Measurements from ENCODE around the gene DNASE1L3. TPM values are rescaled to one million over a fixed set of nuclear protein-coding genes. Genes with fewer than 3 reads are reported as not detected.

DNASE1L3 gene
- total and polyA plus RNA-seq, 2 donors (not counting 3 experiments of a cell fraction or from before 2014, with no cell fraction given), result 0.95 to 1.3 TPM

GRCh38 chr3:58197588-58197987 is 13.2 kb downstream of the DNASE1L3 start:
- no peaks in the 10 kb centered on the region for H4K20me1 ChIP-seq (replicated peaks; ENCODE audit: control insufficient read depth, extremely low read depth, insufficient read depth, low read length)
- intact Hi-C loops (cut with micrococcal nuclease) (no loop called here), dilution Hi-C loops (cut with MboI; ENCODE audit: extremely low pct_ligation_motif_present, low sequenced_read_pairs) (loop anchor here (10.0 kb wide), 1 partner anchor 107 kb away; the partner anchor contains the start of genes HTD2 and RPP14)
- FAIRE-seq (no peak), DNase-seq (ENCODE audit: low read depth, low spot score) (no peak)
- no peaks in the 10 kb centered on the region for H3K79me2 ChIP-seq (ENCODE audit: control insufficient read depth, insufficient read depth, low read length)
- H3K9ac ChIP-seq (replicated peaks; ENCODE audit: extremely low read depth, insufficient read depth, low read length), result no peak overlapping the region
- no peaks in the 10 kb centered on the region for H3K9me1 ChIP-seq (replicated peaks; ENCODE audit: control insufficient read depth, extremely low read depth, insufficient read depth, low read length)
- BruUV-seq (replicated peaks), result no TSS peak
- H3K4me1 ChIP-seq (ENCODE audit: control insufficient read depth, extremely low read depth, insufficient read depth, low read length), result peaks cover 21% of the 10 kb centered on the region
- H3K4me2 ChIP-seq (ENCODE audit: insufficient read depth, low read length), result no peak overlapping the region
- no peak overlapping the region for H3K27ac ChIP-seq (ENCODE audit: insufficient read depth, low read depth, low read length)
- no peaks in the 10 kb centered on the region for H3K9me3 ChIP-seq (replicated peaks; ENCODE audit: control insufficient read depth, insufficient read depth, low read length)
- CTCF ChIA-PET, result interaction anchor here (2.0 to 6.6 kb wide), 2 partner anchors 11 to 108 kb away, joined by 11 to 37 read pairs; partner anchors contain the start of genes HTD2 and RPP14
- no peak overlapping the region for H2AFZ ChIP-seq (ENCODE audit: low read depth, low read length)
- H3K4me3 ChIP-seq (replicated peaks in 1 of 3; ENCODE audit: insufficient read depth in 1 of 3, low read depth in 1 of 3, low read length in 3 of 3), result no peak overlapping the region
- TF ChIP-seq EZH2 (IDR thresholded peaks at IDR 0.05; ENCODE audit: borderline replicate concordance, low read depth, low read length, severe bottlenecking), result no peak
- no peak for TF ChIP-seq JUN (IDR thresholded peaks at IDR 0.05; ENCODE audit: borderline replicate concordance, insufficient read depth, insufficient read length, low read depth)
- no peak for TF ChIP-seq CTCF (IDR thresholded peaks at IDR 0.05; ENCODE audit: extremely low read depth in 1 of 2, insufficient read depth in 1 of 2, low read depth in 1 of 2, low read length in 2 of 2)
- TF ChIP-seq POLR2A (IDR thresholded peaks at IDR 0.05; ENCODE audit: low read depth, low read length), result no peak
- no peak for TF ChIP-seq POLR2AphosphoS5 (IDR thresholded peaks at IDR 0.05; ENCODE audit: insufficient read depth, low read depth, low read length)
- no peak for TF ChIP-seq GATA2 (IDR thresholded peaks at IDR 0.05; ENCODE audit: insufficient read depth, insufficient read length, low read depth, low read length)
- no peak for TF ChIP-seq FOS (IDR thresholded peaks at IDR 0.05; ENCODE audit: borderline replicate concordance, insufficient read depth, low read length)
- no peak for TF ChIP-seq MAX (IDR thresholded peaks at IDR 0.05; ENCODE audit: insufficient read depth, insufficient read length)
- TF ChIP-seq MYC (IDR thresholded peaks at IDR 0.05; ENCODE audit: low read depth, low read length), result no peak
- POLR2A ChIA-PET, result no interaction called here
- no peaks in the 10 kb centered on the region for H3K27me3 ChIP-seq (ENCODE audit: control insufficient read depth in 2 of 2, insufficient read depth in 2 of 2, low read length in 2 of 2)
- H3K36me3 ChIP-seq (ENCODE audit: control insufficient read depth in 2 of 2, extremely low read depth in 1 of 2, insufficient read depth in 2 of 2, low read length in 2 of 2), result no peaks in the 10 kb centered on the region

All from endothelial cell of umbilical vein (primary cell).